Forelimb muscle (tissue), 1 donor: ENCODE measurements around the gene HERC5. TPM values are rescaled to one million over a fixed set of nuclear protein-coding genes. Genes with fewer than 3 reads are reported as not detected.
"Not testable (repeated sequence)": the region's sequence is repeated elsewhere in the genome, so short reads cannot be mapped to it uniquely, and the experiment has no call there.

Experiments used
- DNase-seq: peaks from one replicate; pipeline ENCODE4 v3.0.0-alpha.2; 2013; ENCODE audit warnings: low read depth
- polyA plus RNA-seq: library from polyadenylated mRNA; unstranded; fragments of 120-200 nt; gene quantifications from one replicate; pipeline ENCODE4 v1.2.1, GENCODE V29; 2013; ENCODE audit not compliant: insufficient read length

The HERC5 gene
- polyA plus RNA-seq, result 2.6 TPM

GRCh38 chr4:88456670-88457306, at the start of gene HERC5:
Gene HERC5, plus strand, starts transcription at chr4:88457119. Its CDS starts 151 bp downstream, at chr4:88457270.
- DNase-seq, result peak; percentile 73

- DNase-seq, result no peak
Observed at GRCh38 chr4:88409206-88409605, 47.7 kb upstream of the HERC5 start.

- no peak for DNase-seq
Observed at GRCh38 chr4:88409789-88410188, 47.1 kb upstream of the HERC5 start.

- DNase-seq, result no peak
Observed at GRCh38 chr4:88411491-88412096, 45.3 kb upstream of the HERC5 start.

GRCh38 chr4:88413801-88414200, 43.1 kb upstream of the HERC5 start:
- DNase-seq, result no peak

GRCh38 chr4:88414755-88415154, 42.2 kb upstream of the HERC5 start:
- DNase-seq, result no peak

GRCh38 chr4:88415982-88416381, 40.9 kb upstream of the HERC5 start:
- DNase-seq, result no peak

GRCh38 chr4:88418411-88418810, 38.5 kb upstream of the HERC5 start:
- no peak for DNase-seq

GRCh38 chr4:88419874-88420273, 37.0 kb upstream of the HERC5 start:
- DNase-seq, result no peak

GRCh38 chr4:88420844-88421243, 36.1 kb upstream of the HERC5 start:
- no peak for DNase-seq

- no peak for DNase-seq
Observed at GRCh38 chr4:88422403-88422802, 34.5 kb upstream of the HERC5 start.

- no peak for DNase-seq
Observed at GRCh38 chr4:88429401-88429800, 27.5 kb upstream of the HERC5 start.

GRCh38 chr4:88435987-88436693, 20.8 kb upstream of the HERC5 start:
- DNase-seq, result no peak

- DNase-seq, result not testable (repeated sequence)
Observed at GRCh38 chr4:88437873-88438272, 19.0 kb upstream of the HERC5 start.

GRCh38 chr4:88439161-88439760, 17.7 kb upstream of the HERC5 start:
- DNase-seq, result no peak

- DNase-seq, result no peak
Observed at GRCh38 chr4:88440146-88440545, 16.8 kb upstream of the HERC5 start.

GRCh38 chr4:88441696-88442095, 15.2 kb upstream of the HERC5 start:
- no peak for DNase-seq

GRCh38 chr4:88442689-88443191, 14.2 kb upstream of the HERC5 start:
- no peak for DNase-seq

GRCh38 chr4:88443486-88443885, 13.4 kb upstream of the HERC5 start:
- DNase-seq, result no peak

GRCh38 chr4:88445252-88445651, 11.7 kb upstream of the HERC5 start:
- no peak for DNase-seq

- no peak for DNase-seq
Observed at GRCh38 chr4:88446124-88446523, 10.8 kb upstream of the HERC5 start.

GRCh38 chr4:88447371-88448095, 9.4 kb upstream of the HERC5 start:
- no peak for DNase-seq
